Neuronal stem cell (in vitro differentiated cells): ENCODE data around the gene RRBP1.

Experiments
- DNase-seq: peaks from one replicate; pipeline ENCODE4 v3.0.0-alpha.2; 2013; ENCODE audit warnings: low spot score
- H2AFZ ChIP-seq: one replicate; pipeline ENCODE4 v1.6.1; 2013; ENCODE audit warnings: mild to moderate bottlenecking, low read length, inconsistent platforms
- H2AK5ac ChIP-seq: 2 replicates; pipeline ENCODE4 v1.6.1; 2013; ENCODE audit warnings: low read depth, mild to moderate bottlenecking, inconsistent platforms, low read length, moderate library complexity, mixed read lengths
- H2BK120ac ChIP-seq: 2 replicates; pipeline ENCODE4 v1.6.1; 2013; ENCODE audit warnings: low read depth, mild to moderate bottlenecking, inconsistent platforms, low read length, moderate library complexity, mixed read lengths
- H2BK12ac ChIP-seq: one replicate; pipeline ENCODE4 v1.6.1; 2013; ENCODE audit warnings: low read length, inconsistent platforms
- H2BK15ac ChIP-seq: 2 replicates; pipeline ENCODE4 v1.6.1; 2013; ENCODE audit warnings: mild to moderate bottlenecking, low read length, inconsistent platforms, mixed read lengths
- H2BK5ac ChIP-seq: one replicate; pipeline ENCODE4 v1.6.1; 2013; ENCODE audit warnings: inconsistent platforms, mild to moderate bottlenecking, low read length, moderate library complexity
- H3K14ac ChIP-seq: one replicate; pipeline ENCODE4 v1.6.1; 2013; ENCODE audit warnings: low read length, inconsistent platforms
- H3K18ac ChIP-seq: 2 replicates; pipeline ENCODE4 v1.6.1; 2013; ENCODE audit warnings: low read length, inconsistent platforms
- H3K23ac ChIP-seq: 2 replicates; pipeline ENCODE4 v1.6.1; 2013; ENCODE audit warnings: low read depth, mild to moderate bottlenecking, mixed read lengths, low read length, inconsistent platforms; ENCODE audit not compliant: poor library complexity
- H3K27ac ChIP-seq: replicated peaks from 3 replicates; pipeline ENCODE4 v1.5.1; 2013; ENCODE audit warnings: low read length, inconsistent platforms
- H3K27me3 ChIP-seq, 3 experiments: 2 replicates each; pipeline ENCODE4 v1.6.1; 2013; ENCODE audit warnings: low read length in 3 of 3, mild to moderate bottlenecking in 2 of 3, inconsistent platforms in 1 of 3, low read depth in 1 of 3, mixed read lengths in 1 of 3, moderate library complexity in 1 of 3; ENCODE audit not compliant: control insufficient read depth in 3 of 3, insufficient read depth in 3 of 3
- H3K36me3 ChIP-seq, 2 donors: replicated peaks in 1 of 2; 2 replicates each; pipeline ENCODE4 v1.6.1; 2013; ENCODE audit warnings: low read length in 2 of 2; ENCODE audit not compliant: control insufficient read depth in 2 of 2, insufficient read depth in 2 of 2
- H3K4ac ChIP-seq: 2 replicates; pipeline ENCODE4 v1.6.1; 2013; ENCODE audit warnings: inconsistent platforms, mild to moderate bottlenecking, low read length, moderate library complexity
- H3K4me1 ChIP-seq, 2 donors: 1 replicate in 1 of 2; 2 replicates in 1 of 2; pipeline ENCODE4 v1.6.1; 2013; ENCODE audit warnings: low read length in 2 of 2, low read depth in 1 of 2; ENCODE audit not compliant: control insufficient read depth in 2 of 2, insufficient read depth in 1 of 2
- H3K4me2 ChIP-seq: one replicate; pipeline ENCODE4 v1.6.1; 2013; ENCODE audit warnings: mild to moderate bottlenecking, low read length, inconsistent platforms; ENCODE audit not compliant: insufficient read depth, poor library complexity, severe bottlenecking
- H3K4me3 ChIP-seq, 2 donors: 2 replicates each; pipeline ENCODE4 v1.5.1; 2013; ENCODE audit warnings: low read length in 2 of 2, mild to moderate bottlenecking in 2 of 2, inconsistent platforms in 1 of 2, moderate library complexity in 1 of 2
- H3K79me1 ChIP-seq: one replicate; pipeline ENCODE4 v1.6.1; 2013; ENCODE audit warnings: low read depth, mild to moderate bottlenecking, inconsistent platforms, low read length, moderate library complexity
- H3K9ac ChIP-seq: one replicate; pipeline ENCODE4 v1.6.1; 2013; ENCODE audit warnings: mild to moderate bottlenecking, low read depth, low read length, inconsistent platforms; ENCODE audit not compliant: poor library complexity
- H3K9me3 ChIP-seq, 2 donors: replicated peaks in 1 of 2; 2 replicates each; pipeline versions ENCODE3 to v1.6.1; 2013; ENCODE audit warnings: low read length in 2 of 2, mild to moderate bottlenecking in 2 of 2, inconsistent platforms in 1 of 2, low read depth in 1 of 2, mixed read lengths in 1 of 2, moderate library complexity in 1 of 2; ENCODE audit not compliant: control insufficient read depth in 2 of 2, insufficient read depth in 1 of 2
- H4K8ac ChIP-seq: one replicate; pipeline ENCODE4 v1.6.1; 2013; ENCODE audit warnings: low read depth, mild to moderate bottlenecking, inconsistent platforms, low read length, moderate library complexity
- H4K91ac ChIP-seq: one replicate; pipeline ENCODE4 v1.6.1; 2013; ENCODE audit warnings: low read length, low read depth, mild to moderate bottlenecking, inconsistent platforms; ENCODE audit not compliant: poor library complexity
- WGBS, 2 donors: extraction: QIAGEN DNeasy Blood & Tissue Kit; methylation state at CpG; one replicate each; pipeline ENCODE4 v1.1.7; 2013; ENCODE audit warnings: missing lambda C conversion rate in 2 of 2, mixed read lengths in 1 of 2; ENCODE audit not compliant: insufficient read length in 2 of 2, insufficient replicate concordance in 1 of 2; ENCODE audit errors: extremely low coverage in 2 of 2; 5-methylcytosine and 5-hydroxymethylcytosine counted together

The RRBP1 gene

DNA sequence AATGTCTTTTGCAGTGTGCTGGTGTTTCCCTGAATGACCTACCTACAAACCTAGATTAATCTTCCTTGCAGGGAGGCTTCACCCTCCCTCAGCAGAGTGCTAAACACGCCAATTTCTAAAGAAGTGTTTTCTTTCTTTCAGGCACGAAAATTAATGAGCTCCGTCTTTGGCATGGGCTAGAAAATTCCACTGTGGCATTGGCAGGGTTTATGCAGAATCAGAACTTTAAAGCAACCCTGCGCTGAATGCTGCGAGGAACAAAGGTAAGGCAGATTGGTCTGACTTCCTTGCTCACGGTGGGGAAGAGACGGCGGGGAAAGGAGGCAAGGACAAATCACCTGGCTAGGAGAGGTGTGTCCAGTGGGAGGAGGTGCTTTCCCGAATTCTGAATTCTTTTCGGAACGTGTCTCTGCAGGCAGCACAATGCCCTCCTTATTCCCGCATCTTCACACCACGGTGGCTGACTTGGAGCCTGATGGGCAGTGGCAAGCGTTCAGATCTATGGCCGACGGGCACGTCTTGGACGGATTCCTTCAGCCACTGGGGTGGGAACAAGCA, 11.5 kb upstream of the RRBP1 start:
- Histone ChIP-seq H2AK5ac (no peak overlapping the region), H3K4ac (no peak overlapping the region), H3K4me1 (no peaks in the 10 kb centered on the region), H2BK12ac (no peak overlapping the region), H2BK120ac (no peak overlapping the region), H3K27me3 (peaks cover 0 to 20% (median 0%) of the 10 kb centered on the region in 3 experiments), H3K9ac (no peak overlapping the region), H3K4me3 (no peak overlapping the region), H2BK5ac (no peak overlapping the region), H2AFZ (no peak overlapping the region), H3K4me2 (no peak overlapping the region), H3K18ac (no peak overlapping the region), H2BK15ac (no peak overlapping the region), H3K36me3 (no peaks in the 10 kb centered on the region), H3K14ac (no peak overlapping the region), H3K27ac (no peak overlapping the region), H4K91ac (no peak overlapping the region), H4K8ac (no peak overlapping the region), H3K9me3 (peaks cover 3 to 4% of the 10 kb centered on the region in 2 donors), H3K79me1 (no peaks in the 10 kb centered on the region), H3K23ac (no peak overlapping the region)
- WGBS, 2 donors = no CpG with 5 or more reads among the region's 18 CpGs
- no peak for DNase-seq

DNA sequence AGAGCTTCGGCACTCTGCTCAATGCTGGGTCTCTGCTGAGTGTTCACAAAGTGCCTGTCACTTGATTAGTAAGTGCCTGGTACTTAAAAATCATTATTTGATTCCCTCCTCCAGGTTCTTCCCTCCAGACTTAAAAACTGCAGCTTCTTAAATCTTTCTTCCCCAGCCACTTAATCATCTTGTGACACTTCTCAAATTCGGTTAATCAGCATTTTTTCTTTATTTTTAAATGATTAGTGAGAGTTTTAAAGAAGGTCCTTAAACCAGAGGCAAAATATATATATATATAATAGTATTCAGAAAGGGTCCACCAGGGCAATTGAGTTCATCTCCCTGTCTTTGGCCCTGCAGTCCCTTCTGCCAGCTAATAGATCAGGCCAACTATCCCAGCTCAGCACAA, 9.7 kb upstream of the RRBP1 start:
- H3K36me3 ChIP-seq = no peaks in the 10 kb centered on the region
- no peak overlapping the region for H4K91ac ChIP-seq
- H2AK5ac ChIP-seq = no peak overlapping the region
- no peak overlapping the region for H3K4me3 ChIP-seq
- no peak overlapping the region for H3K9ac ChIP-seq
- H3K9me3 ChIP-seq = peaks cover 3 to 4% of the 10 kb centered on the region in 2 donors
- no CpG with 5 or more reads among the region's 2 CpGs for WGBS, 2 donors
- H2BK12ac ChIP-seq = no peak overlapping the region
- no peak overlapping the region for H2BK5ac ChIP-seq
- H2AFZ ChIP-seq = no peak overlapping the region
- H3K4me1 ChIP-seq = no peaks in the 10 kb centered on the region
- H3K18ac ChIP-seq = no peak overlapping the region
- no peak overlapping the region for H3K4ac ChIP-seq
- H3K27ac ChIP-seq = no peak overlapping the region
- no peak overlapping the region for H4K8ac ChIP-seq
- no peak overlapping the region for H2BK120ac ChIP-seq
- no peak overlapping the region for H2BK15ac ChIP-seq
- no peaks in the 10 kb centered on the region for H3K79me1 ChIP-seq
- H3K23ac ChIP-seq = no peak overlapping the region
- no peak overlapping the region for H3K4me2 ChIP-seq
- DNase-seq = no peak
- H3K14ac ChIP-seq = no peak overlapping the region
- H3K27me3 ChIP-seq = peaks cover 0 to 24% (median 2%) of the 10 kb centered on the region in 3 experiments

DNA sequence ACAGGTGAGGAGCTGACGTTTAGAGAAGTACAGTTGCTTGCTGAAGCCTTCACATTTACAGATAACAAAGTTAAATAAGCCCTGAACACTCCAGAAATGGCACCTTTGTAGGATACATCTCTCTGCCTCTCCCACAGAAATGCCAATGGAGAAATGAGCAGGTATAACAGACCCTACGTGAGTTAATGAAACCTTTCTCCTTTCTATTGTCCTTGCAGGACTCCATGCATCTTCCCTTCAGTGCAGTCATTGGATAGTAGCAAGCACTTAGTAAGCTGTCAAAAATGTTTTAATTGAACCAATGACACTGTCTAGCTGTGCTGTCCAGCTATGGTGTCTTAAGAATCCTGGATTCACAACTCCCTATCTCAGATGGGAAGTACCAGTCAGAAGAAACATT, 8.1 kb upstream of the RRBP1 start:
- H3K27me3 ChIP-seq = peaks cover 0 to 31% (median 2%) of the 10 kb centered on the region in 3 experiments
- peaks cover 3 to 4% of the 10 kb centered on the region in 2 donors for H3K9me3 ChIP-seq
- no peak overlapping the region for H3K18ac ChIP-seq
- H3K79me1 ChIP-seq = no peaks in the 10 kb centered on the region
- no peak overlapping the region for H3K4ac ChIP-seq
- H3K27ac ChIP-seq = no peak overlapping the region
- H2AK5ac ChIP-seq = no peak overlapping the region
- WGBS, 2 donors = no CpG with 5 or more reads among the region's 2 CpGs
- no peak overlapping the region for H2AFZ ChIP-seq
- no peak overlapping the region for H2BK15ac ChIP-seq
- no peak overlapping the region for H3K4me2 ChIP-seq
- no peak overlapping the region for H2BK120ac ChIP-seq
- DNase-seq = no peak
- no peak overlapping the region for H4K8ac ChIP-seq
- H3K36me3 ChIP-seq = no peaks in the 10 kb centered on the region
- H3K23ac ChIP-seq = no peak overlapping the region
- H3K4me3 ChIP-seq = no peak overlapping the region
- H3K4me1 ChIP-seq = no peaks in the 10 kb centered on the region
- no peak overlapping the region for H2BK5ac ChIP-seq
- H4K91ac ChIP-seq = no peak overlapping the region
- no peak overlapping the region for H3K9ac ChIP-seq
- no peak overlapping the region for H3K14ac ChIP-seq
- no peak overlapping the region for H2BK12ac ChIP-seq

DNA sequence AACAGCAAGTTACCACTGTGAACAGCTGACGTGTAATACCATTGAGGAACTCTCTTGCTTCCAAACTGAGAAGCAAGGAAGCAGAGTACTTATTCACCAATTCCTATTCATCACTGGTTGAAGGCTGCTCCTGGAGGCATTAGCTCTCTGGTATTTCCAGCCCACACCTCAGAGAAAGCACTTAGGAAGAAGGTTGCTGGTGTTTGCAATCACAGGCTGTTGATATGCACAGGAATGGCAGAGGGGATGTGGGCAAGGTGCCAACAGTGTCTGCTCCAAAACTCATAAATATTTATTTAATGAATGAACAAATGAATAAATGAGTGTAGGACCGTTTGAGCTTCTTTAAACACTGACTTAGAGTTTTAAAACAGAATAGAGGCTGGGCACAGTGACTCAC, 6.9 kb upstream of the RRBP1 start:
- Histone ChIP-seq H2AK5ac (no peak overlapping the region), H2AFZ (no peak overlapping the region), H2BK5ac (no peak overlapping the region), H2BK15ac (no peak overlapping the region), H3K27ac (no peak overlapping the region), H3K4me2 (no peak overlapping the region), H3K4me3 (no peak overlapping the region), H3K18ac (no peak overlapping the region), H3K79me1 (no peaks in the 10 kb centered on the region), H3K4me1 (no peaks in the 10 kb centered on the region), H3K9ac (no peak overlapping the region), H3K36me3 (no peaks in the 10 kb centered on the region), H2BK12ac (no peak overlapping the region), H3K9me3 (peaks cover 3 to 4% of the 10 kb centered on the region in 2 donors), H4K8ac (no peak overlapping the region), H3K27me3 (peaks cover 0 to 40% (median 4%) of the 10 kb centered on the region in 3 experiments), H3K4ac (no peak overlapping the region), H3K14ac (no peak overlapping the region), H4K91ac (no peak overlapping the region), H2BK120ac (no peak overlapping the region), H3K23ac (no peak overlapping the region)
- no CpG with 5 or more reads among the region's 2 CpGs for WGBS, 2 donors
- no peak for DNase-seq
